ENCODE measurements around the gene PXMP4.

PXMP4 gene

DNA sequence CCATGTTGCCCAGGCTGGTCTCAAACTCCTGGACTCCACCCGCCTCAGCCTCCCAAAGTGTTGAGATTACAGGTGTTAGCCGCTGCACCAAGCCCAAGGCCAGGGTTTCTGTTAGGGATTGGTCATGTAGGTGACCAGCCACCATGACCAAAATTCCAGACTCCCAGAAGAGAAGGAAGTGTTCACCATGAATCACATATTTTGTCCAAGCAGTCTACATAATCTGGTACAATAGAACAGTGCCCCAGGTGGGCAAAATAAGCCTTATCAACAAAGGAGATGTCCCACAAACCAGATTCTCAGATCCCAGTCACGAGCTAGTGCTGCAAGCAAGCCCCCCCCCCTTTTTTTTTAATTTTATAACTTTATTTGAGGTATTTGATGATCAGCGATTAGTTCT is 31.7 kb upstream of the PXMP4 start:
- no peak for ATAC-seq
- TF ChIP-seq ARNTL (CRISPR knock-in tag; IDR thresholded peaks at IDR 0.05; ENCODE audit: borderline replicate concordance, low read depth): no peak
- TF ChIP-seq SNAI2 (CRISPR knock-in tag; IDR thresholded peaks at IDR 0.05): no peak
- TF ChIP-seq ZC3H10 (CRISPR knock-in tag; IDR thresholded peaks at IDR 0.05): no peak
- no peak for TF ChIP-seq ZFP30 (CRISPR knock-in tag; IDR thresholded peaks at IDR 0.05)
- TF ChIP-seq ESRRG (CRISPR knock-in tag; IDR thresholded peaks at IDR 0.05): no peak
- TF ChIP-seq ZFP3 (CRISPR knock-in tag; IDR thresholded peaks at IDR 0.05): no peak
- no peak for TF ChIP-seq ZNF70 (CRISPR knock-in tag; IDR thresholded peaks at IDR 0.05)
- TF ChIP-seq ZNF8 (CRISPR knock-in tag; IDR thresholded peaks at IDR 0.05): no peak
- TF ChIP-seq TCF4 (CRISPR knock-in tag; IDR thresholded peaks at IDR 0.05; ENCODE audit: borderline replicate concordance): no peak
- TF ChIP-seq PPARA (CRISPR knock-in tag; IDR thresholded peaks at IDR 0.05; ENCODE audit: borderline replicate concordance): no peak
- TF ChIP-seq ISL1 (CRISPR knock-in tag; IDR thresholded peaks at IDR 0.05): no peak
- TF ChIP-seq, protein P1, sequence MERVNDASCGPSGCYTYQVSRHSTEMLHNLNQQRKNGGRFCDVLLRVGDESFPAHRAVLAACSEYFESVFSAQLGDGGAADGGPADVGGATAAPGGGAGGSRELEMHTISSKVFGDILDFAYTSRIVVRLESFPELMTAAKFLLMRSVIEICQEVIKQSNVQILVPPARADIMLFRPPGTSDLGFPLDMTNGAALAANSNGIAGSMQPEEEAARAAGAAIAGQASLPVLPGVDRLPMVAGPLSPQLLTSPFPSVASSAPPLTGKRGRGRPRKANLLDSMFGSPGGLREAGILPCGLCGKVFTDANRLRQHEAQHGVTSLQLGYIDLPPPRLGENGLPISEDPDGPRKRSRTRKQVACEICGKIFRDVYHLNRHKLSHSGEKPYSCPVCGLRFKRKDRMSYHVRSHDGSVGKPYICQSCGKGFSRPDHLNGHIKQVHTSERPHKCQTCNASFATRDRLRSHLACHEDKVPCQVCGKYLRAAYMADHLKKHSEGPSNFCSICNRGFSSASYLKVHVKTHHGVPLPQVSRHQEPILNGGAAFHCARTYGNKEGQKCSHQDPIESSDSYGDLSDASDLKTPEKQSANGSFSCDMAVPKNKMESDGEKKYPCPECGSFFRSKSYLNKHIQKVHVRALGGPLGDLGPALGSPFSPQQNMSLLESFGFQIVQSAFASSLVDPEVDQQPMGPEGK (CRISPR knock-in tag; IDR thresholded peaks at IDR 0.05; ENCODE audit: borderline replicate concordance): no peak
- no peak for TF ChIP-seq GLIS3 (CRISPR knock-in tag; IDR thresholded peaks at IDR 0.05)
- no peak for TF ChIP-seq BACH2 (CRISPR knock-in tag; IDR thresholded peaks at IDR 0.05; ENCODE audit: borderline replicate concordance)

DNA sequence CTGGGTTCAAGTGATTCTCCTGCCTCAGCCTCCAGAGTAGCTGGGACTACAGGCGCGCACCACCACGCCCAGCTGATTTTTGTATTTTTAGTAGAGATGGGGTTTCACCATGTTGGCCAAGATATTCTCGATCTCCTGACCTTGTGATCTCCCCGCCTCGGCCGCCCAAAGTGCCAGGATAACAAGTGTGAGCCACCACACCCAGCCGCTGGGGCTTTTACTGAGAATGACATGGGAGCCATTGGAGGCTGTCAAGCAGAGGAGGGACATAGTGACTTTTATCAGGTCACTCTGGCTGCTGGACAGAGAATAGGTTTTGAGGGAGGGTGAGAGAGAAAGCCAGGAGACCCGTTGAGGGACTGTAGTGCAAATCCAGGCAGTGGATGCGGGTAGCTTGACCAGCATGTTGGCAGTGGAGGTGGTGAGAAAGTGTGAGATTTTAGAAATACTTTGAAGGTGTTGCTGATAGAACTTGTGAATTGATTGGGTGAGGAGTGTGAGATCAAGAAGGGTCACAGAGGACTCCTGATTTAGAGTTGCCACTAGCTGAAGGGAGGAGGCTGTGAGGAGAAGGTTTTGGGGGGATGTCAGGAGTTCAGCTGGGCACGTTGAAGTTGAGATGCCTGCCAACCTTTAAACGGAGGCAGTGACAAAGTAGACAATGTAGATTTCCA is 26.4 kb upstream of the PXMP4 start:
- TF ChIP-seq ESRRG (CRISPR knock-in tag; IDR thresholded peaks at IDR 0.05): no peak
- no peak for TF ChIP-seq ZNF565 (CRISPR knock-in tag; conservative IDR thresholded peaks at IDR 0.05; ENCODE audit: low read depth)
- TF ChIP-seq SNAI2 (CRISPR knock-in tag; IDR thresholded peaks at IDR 0.05): no peak
- no peak for TF ChIP-seq ZFP3 (CRISPR knock-in tag; IDR thresholded peaks at IDR 0.05)
- TF ChIP-seq ZFP30 (CRISPR knock-in tag; IDR thresholded peaks at IDR 0.05): no peak
- TF ChIP-seq PPARA (CRISPR knock-in tag; IDR thresholded peaks at IDR 0.05; ENCODE audit: borderline replicate concordance): no peak
- no peak for TF ChIP-seq ARNTL (CRISPR knock-in tag; IDR thresholded peaks at IDR 0.05; ENCODE audit: borderline replicate concordance, low read depth)
- no peak for TF ChIP-seq ZC3H10 (CRISPR knock-in tag; IDR thresholded peaks at IDR 0.05)
- TF ChIP-seq, protein P2, sequence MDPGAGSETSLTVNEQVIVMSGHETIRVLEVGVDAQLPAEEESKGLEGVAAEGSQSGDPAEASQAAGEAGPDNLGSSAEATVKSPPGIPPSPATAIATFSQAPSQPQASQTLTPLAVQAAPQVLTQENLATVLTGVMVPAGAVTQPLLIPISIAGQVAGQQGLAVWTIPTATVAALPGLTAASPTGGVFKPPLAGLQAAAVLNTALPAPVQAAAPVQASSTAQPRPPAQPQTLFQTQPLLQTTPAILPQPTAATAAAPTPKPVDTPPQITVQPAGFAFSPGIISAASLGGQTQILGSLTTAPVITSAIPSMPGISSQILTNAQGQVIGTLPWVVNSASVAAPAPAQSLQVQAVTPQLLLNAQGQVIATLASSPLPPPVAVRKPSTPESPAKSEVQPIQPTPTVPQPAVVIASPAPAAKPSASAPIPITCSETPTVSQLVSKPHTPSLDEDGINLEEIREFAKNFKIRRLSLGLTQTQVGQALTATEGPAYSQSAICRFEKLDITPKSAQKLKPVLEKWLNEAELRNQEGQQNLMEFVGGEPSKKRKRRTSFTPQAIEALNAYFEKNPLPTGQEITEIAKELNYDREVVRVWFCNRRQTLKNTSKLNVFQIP (CRISPR knock-in tag; IDR thresholded peaks at IDR 0.05; ENCODE audit: borderline replicate concordance, low read depth): no peak
- TF ChIP-seq GLIS3 (CRISPR knock-in tag; IDR thresholded peaks at IDR 0.05): no peak
- TF ChIP-seq TOX (CRISPR knock-in tag; IDR thresholded peaks at IDR 0.05; ENCODE audit: borderline replicate concordance): no peak
- no peak for TF ChIP-seq ZNF70 (CRISPR knock-in tag; IDR thresholded peaks at IDR 0.05)
- no peak for TF ChIP-seq RARB (CRISPR knock-in tag; IDR thresholded peaks at IDR 0.05)
- TF ChIP-seq OSR1 (CRISPR knock-in tag; IDR thresholded peaks at IDR 0.05): no peak
- TF ChIP-seq, protein P1 (CRISPR knock-in tag; IDR thresholded peaks at IDR 0.05; ENCODE audit: borderline replicate concordance): no peak
- TF ChIP-seq, protein P3, sequence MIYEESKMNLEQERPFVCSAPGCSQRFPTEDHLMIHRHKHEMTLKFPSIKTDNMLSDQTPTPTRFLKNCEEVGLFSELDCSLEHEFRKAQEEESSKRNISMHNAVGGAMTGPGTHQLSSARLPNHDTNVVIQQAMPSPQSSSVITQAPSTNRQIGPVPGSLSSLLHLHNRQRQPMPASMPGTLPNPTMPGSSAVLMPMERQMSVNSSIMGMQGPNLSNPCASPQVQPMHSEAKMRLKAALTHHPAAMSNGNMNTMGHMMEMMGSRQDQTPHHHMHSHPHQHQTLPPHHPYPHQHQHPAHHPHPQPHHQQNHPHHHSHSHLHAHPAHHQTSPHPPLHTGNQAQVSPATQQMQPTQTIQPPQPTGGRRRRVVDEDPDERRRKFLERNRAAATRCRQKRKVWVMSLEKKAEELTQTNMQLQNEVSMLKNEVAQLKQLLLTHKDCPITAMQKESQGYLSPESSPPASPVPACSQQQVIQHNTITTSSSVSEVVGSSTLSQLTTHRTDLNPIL (CRISPR knock-in tag; IDR thresholded peaks at IDR 0.05; ENCODE audit: low read depth): no peak
- TF ChIP-seq, protein P4, sequence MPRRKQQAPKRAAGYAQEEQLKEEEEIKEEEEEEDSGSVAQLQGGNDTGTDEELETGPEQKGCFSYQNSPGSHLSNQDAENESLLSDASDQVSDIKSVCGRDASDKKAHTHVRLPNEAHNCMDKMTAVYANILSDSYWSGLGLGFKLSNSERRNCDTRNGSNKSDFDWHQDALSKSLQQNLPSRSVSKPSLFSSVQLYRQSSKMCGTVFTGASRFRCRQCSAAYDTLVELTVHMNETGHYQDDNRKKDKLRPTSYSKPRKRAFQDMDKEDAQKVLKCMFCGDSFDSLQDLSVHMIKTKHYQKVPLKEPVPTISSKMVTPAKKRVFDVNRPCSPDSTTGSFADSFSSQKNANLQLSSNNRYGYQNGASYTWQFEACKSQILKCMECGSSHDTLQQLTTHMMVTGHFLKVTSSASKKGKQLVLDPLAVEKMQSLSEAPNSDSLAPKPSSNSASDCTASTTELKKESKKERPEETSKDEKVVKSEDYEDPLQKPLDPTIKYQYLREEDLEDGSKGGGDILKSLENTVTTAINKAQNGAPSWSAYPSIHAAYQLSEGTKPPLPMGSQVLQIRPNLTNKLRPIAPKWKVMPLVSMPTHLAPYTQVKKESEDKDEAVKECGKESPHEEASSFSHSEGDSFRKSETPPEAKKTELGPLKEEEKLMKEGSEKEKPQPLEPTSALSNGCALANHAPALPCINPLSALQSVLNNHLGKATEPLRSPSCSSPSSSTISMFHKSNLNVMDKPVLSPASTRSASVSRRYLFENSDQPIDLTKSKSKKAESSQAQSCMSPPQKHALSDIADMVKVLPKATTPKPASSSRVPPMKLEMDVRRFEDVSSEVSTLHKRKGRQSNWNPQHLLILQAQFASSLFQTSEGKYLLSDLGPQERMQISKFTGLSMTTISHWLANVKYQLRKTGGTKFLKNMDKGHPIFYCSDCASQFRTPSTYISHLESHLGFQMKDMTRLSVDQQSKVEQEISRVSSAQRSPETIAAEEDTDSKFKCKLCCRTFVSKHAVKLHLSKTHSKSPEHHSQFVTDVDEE (CRISPR knock-in tag; IDR thresholded peaks at IDR 0.05): no peak
- no peak for TF ChIP-seq TCF4 (CRISPR knock-in tag; IDR thresholded peaks at IDR 0.05; ENCODE audit: borderline replicate concordance)
- no peak for TF ChIP-seq CSDC2 (CRISPR knock-in tag; IDR thresholded peaks at IDR 0.05)
- no peak for TF ChIP-seq ZNF8 (CRISPR knock-in tag; IDR thresholded peaks at IDR 0.05)
- ATAC-seq: no peak
